A673 (cell line): ENCODE data around the gene SHFL.

Experiments
- EZH2 ChIP-seq: fragments of 200-600 bp; sonication (generic); IDR thresholded peaks from 2 replicates; pipeline ENCODE4 v1.6.1; 2017; ENCODE audit warnings: borderline replicate concordance, low read depth, mild to moderate bottlenecking, mixed read lengths, antibody characterized with exemption, low read length; ENCODE audit not compliant: poor library complexity, severe bottlenecking
- TF ChIP-seq, protein P1 (sequence below): fragments of 300-800, 200-600 bp; sonication (generic); conservative IDR thresholded peaks from 2 replicates; pipeline ENCODE4 v1.5.1; 2017; ENCODE audit warnings: low read depth, mild to moderate bottlenecking, antibody characterized with exemption, low read length, moderate library complexity, mixed read lengths

- TF ChIP-seq, protein P1, sequence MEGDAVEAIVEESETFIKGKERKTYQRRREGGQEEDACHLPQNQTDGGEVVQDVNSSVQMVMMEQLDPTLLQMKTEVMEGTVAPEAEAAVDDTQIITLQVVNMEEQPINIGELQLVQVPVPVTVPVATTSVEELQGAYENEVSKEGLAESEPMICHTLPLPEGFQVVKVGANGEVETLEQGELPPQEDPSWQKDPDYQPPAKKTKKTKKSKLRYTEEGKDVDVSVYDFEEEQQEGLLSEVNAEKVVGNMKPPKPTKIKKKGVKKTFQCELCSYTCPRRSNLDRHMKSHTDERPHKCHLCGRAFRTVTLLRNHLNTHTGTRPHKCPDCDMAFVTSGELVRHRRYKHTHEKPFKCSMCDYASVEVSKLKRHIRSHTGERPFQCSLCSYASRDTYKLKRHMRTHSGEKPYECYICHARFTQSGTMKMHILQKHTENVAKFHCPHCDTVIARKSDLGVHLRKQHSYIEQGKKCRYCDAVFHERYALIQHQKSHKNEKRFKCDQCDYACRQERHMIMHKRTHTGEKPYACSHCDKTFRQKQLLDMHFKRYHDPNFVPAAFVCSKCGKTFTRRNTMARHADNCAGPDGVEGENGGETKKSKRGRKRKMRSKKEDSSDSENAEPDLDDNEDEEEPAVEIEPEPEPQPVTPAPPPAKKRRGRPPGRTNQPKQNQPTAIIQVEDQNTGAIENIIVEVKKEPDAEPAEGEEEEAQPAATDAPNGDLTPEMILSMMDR, result no peak
- no peak for TF ChIP-seq EZH2
Measured at GRCh38 chr19:10069046-10069445, 17.1 kb upstream of the SHFL start.
